Spleen (tissue), 13 donors: ENCODE results near the gene AFDN. TPM values are rescaled to one million over a fixed set of nuclear protein-coding genes. Genes with fewer than 3 reads are reported as not detected.

Experiments
- DNase-seq: peaks from one replicate; pipeline ENCODE4 v3.0.0-alpha.2; 2020
- H3K27ac ChIP-seq, 8 donors: fragments of 200-600 bp; sonication (generic) in 7 of 8; 1 replicate in 4 of 8; 2 replicates in 4 of 8; pipeline versions ENCODE4 v1.5.0 to v1.8.0; 2016 to 2021; ENCODE audit warnings: inconsistent platforms in 4 of 8, mild to moderate bottlenecking in 4 of 8, moderate library complexity in 1 of 8
- H3K27me3 ChIP-seq, 7 donors: fragments of 200-600 bp; sonication (generic) in 6 of 7; replicated peaks in 1 of 7; 1 replicate in 4 of 7; 2 replicates in 3 of 7; pipeline versions ENCODE4 v1.5.0 to v1.8.0; 2016 to 2021; ENCODE audit warnings: inconsistent platforms in 3 of 7, mild to moderate bottlenecking in 1 of 7
- H3K36me3 ChIP-seq, 6 donors: fragments of 200-600 bp; sonication (generic) in 5 of 6; 1 replicate in 4 of 6; 2 replicates in 2 of 6; pipeline versions ENCODE4 v1.5.0 to v1.8.0; 2016 to 2021; ENCODE audit warnings: inconsistent platforms in 2 of 6
- H3K4me1 ChIP-seq, 6 donors: fragments of 200-600 bp; sonication (generic) in 5 of 6; 1 replicate in 3 of 6; 2 replicates in 3 of 6; pipeline versions ENCODE4 v1.5.0 to v1.8.0; 2016 to 2021; ENCODE audit warnings: inconsistent platforms in 3 of 6
- H3K4me3 ChIP-seq, 8 donors: fragments of 200-600 bp; sonication (generic) in 7 of 8; 1 replicate in 4 of 8; 2 replicates in 4 of 8; pipeline versions ENCODE4 v1.5.0 to v1.8.0; 2016 to 2021; ENCODE audit warnings: inconsistent platforms in 4 of 8, mild to moderate bottlenecking in 4 of 8, moderate library complexity in 2 of 8
- H3K9me3 ChIP-seq, 8 donors: fragments of 200-600 bp; sonication (generic) in 7 of 8; 1 replicate in 4 of 8; 2 replicates in 4 of 8; pipeline versions ENCODE4 v1.5.0 to v1.8.0; 2016 to 2021; ENCODE audit warnings: inconsistent platforms in 4 of 8
- POLR2A ChIP-seq, 3 donors: fragments of 450-650 bp; IDR thresholded peaks; one replicate each; pipeline ENCODE4 v1.5.1; 2017; ENCODE audit warnings: antibody characterized with exemption in 3 of 3, mild to moderate bottlenecking in 1 of 3
- POLR2AphosphoS5 ChIP-seq, 3 donors: sonication (generic); formaldehyde crosslinking; IDR thresholded peaks; one replicate each; pipeline ENCODE4 v1.5.1; 2017; ENCODE audit warnings: antibody characterized with exemption in 3 of 3
- WGBS, 5 donors: extraction: QIAGEN DNeasy Blood & Tissue Kit in 3 of 5; methylation state at CpG; one replicate each; pipeline versions ENCODE4 v1.1.5 to v1.1.7; 2013 to 2018; 5-methylcytosine and 5-hydroxymethylcytosine counted together
- intact Hi-C: fragments of 100-400 bp; cut with DNase I; formaldehyde crosslinking; loops from one replicate; pipeline ENCODE4 v1.15.0; 2023; ENCODE audit warnings: low total_unique reads
- long read RNA-seq, 2 donors: transcript quantifications; one replicate each; lab custom pipeline, GENCODE V29; 2026
- polyA plus RNA-seq, 3 donors: library from polyadenylated mRNA; stranded (reverse); fragments of 200-250 nt; gene quantifications; one replicate each; pipeline ENCODE4 v1.2.1, GENCODE V29; 2013
- total RNA-seq, 7 donors: library from RNA; depleted of rRNA in 3 of 7; stranded (reverse); fragments of >200 nt in 3 of 7; fragmentation: NEBNext Ultra II Directional in 4 of 7; extraction: Animal tissue kit (Norgen Biotek cat#: 25700) in 4 of 7; gene quantifications; one replicate each; pipeline versions ENCODE4 v1.1.0 to v1.2.1, GENCODE V29; 2016 to 2021
- TF ChIP-seq, protein P1 (sequence below), 11 experiments: fragments of 200-600 bp in 7 of 11; fragments of 450-650 bp in 4 of 11; sonication (generic) in 4 of 11; IDR thresholded peaks in 8 of 11; conservative IDR thresholded peaks in 3 of 11; 1 replicate in 7 of 11; 2 replicates in 4 of 11; pipeline versions ENCODE4 v1.4.0 to v1.8.0; 2016 to 2021; ENCODE audit warnings: antibody characterized with exemption in 11 of 11, inconsistent platforms in 4 of 11, mild to moderate bottlenecking in 1 of 11
- donor health status: healthy with polysubstance abuse.
- donor health status: DM: no; HTN: no; CAD: no; lungs with moderate emphysema.
- donor health status: DM: no; HTN: no; CAD: no.
- donor health status: Bipolar disorder and iron deficiency.
- donor health status: healthy.
- donor health status: DM: no; HTN: no; CAD: no.
- donor health status: DM: yes; HTN: yes; CAD: no.

The AFDN gene
- total RNA-seq (100 to 1,000 TPM in 5 of 7 donors, 10 to 100 TPM in 2; 71.3 to 148 (median 133) TPM), polyA plus RNA-seq (10 to 100 TPM in 2 of 3 donors, 1 to 10 TPM in 1; 7.4 to 24.1 (median 12.1) TPM)
- long read RNA-seq, donor 1, transcript AFDN-220 (2 exons, 1,257 nt) = major isoform, 7 of 12 reads
- long read RNA-seq, donor 1, partial matches to known transcripts = 0 of 12 reads
- long read RNA-seq, donor 1, other reads (novel, unspliced or antisense) = 0 of 12 reads
- long read RNA-seq, donor 2, partial matches to known transcripts = 0 of 2 reads
- long read RNA-seq, donor 2, other reads (novel, unspliced or antisense) = 0 of 2 reads

DNA sequence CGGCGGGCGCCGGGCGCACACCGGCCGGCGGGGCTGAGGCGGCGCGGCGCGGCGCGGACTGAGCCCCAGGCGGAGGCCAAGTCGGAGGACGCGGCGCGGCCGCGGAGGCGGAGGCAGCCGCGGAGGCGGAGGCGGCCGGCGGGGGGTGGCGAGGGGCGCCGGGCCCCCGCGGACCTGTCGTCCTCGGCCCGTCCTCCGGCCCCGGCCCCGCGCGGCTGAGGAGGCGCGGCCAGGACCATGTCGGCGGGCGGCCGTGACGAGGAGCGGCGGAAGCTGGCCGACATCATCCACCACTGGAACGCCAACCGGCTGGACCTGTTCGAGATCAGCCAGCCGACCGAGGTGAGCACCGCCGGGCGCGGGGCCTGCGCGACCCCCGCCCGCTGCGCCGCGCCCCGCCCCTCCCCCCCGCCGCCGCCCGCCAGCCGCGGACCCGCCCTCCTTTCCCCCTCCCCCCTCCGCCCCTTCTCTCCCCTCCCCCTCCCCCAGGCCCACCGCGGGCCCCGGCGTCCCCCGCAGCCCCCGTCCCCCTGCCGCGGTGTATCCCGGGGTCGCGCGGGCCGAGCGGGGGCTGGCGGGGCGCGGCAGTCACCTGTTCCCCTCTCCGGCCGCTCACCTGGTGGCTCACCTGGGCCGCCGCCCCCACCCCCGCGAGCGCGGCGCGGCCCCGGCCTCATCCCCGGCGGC is at the start of gene AFDN:
Gene AFDN (plus strand): TSS at position 16 of the 687 bp plus-strand sequence. CDS start 222 bp downstream, at position 238.
- Histone ChIP-seq H3K27me3 (peaks cover 0 to 61% (median 5%) of the 10 kb centered on the region in 7 donors), H3K36me3 (no peaks in the 10 kb centered on the region), H3K4me1 (peaks cover 0 to 59% (median 42%) of the 10 kb centered on the region in 6 donors), H3K27ac (peak within 1 kb of the TSS in 7 of 8 donors; percentile 69 to 89 (median 76)), H3K9me3 (no peaks in the 10 kb centered on the region), H3K4me3 (peak within 1 kb of the TSS; percentile 59 to 91 (median 68))
- WGBS, 5 donors = 0 to 5% (median 1%) methylated on average over 11 to 106 of the region's 108 CpGs
- intact Hi-C loops = no loop called here
- TF ChIP-seq, protein P1, sequence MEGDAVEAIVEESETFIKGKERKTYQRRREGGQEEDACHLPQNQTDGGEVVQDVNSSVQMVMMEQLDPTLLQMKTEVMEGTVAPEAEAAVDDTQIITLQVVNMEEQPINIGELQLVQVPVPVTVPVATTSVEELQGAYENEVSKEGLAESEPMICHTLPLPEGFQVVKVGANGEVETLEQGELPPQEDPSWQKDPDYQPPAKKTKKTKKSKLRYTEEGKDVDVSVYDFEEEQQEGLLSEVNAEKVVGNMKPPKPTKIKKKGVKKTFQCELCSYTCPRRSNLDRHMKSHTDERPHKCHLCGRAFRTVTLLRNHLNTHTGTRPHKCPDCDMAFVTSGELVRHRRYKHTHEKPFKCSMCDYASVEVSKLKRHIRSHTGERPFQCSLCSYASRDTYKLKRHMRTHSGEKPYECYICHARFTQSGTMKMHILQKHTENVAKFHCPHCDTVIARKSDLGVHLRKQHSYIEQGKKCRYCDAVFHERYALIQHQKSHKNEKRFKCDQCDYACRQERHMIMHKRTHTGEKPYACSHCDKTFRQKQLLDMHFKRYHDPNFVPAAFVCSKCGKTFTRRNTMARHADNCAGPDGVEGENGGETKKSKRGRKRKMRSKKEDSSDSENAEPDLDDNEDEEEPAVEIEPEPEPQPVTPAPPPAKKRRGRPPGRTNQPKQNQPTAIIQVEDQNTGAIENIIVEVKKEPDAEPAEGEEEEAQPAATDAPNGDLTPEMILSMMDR (IDR thresholded peaks at IDR 0.05 in 8 of 11, conservative IDR thresholded peaks at IDR 0.05 in 3 of 11) = no peak
- TF ChIP-seq POLR2AphosphoS5 (IDR thresholded peaks at IDR 0.05) (no peak), POLR2A (IDR thresholded peaks at IDR 0.05) (no peak)
- DNase-seq = peak; percentile 88

- DNase-seq = peak; percentile 55
- TF ChIP-seq, protein P1 (IDR thresholded peaks at IDR 0.05 in 8 of 11, conservative IDR thresholded peaks at IDR 0.05 in 3 of 11) = no peak
- no peak for TF ChIP-seq POLR2AphosphoS5 (IDR thresholded peaks at IDR 0.05)
- no peak for TF ChIP-seq POLR2A (IDR thresholded peaks at IDR 0.05)
- no peak overlapping the region for H3K4me3 ChIP-seq
- no peaks in the 10 kb centered on the region for H3K36me3 ChIP-seq
- H3K4me1 ChIP-seq = no peaks in the 10 kb centered on the region
- intact Hi-C loops = no loop called here
- WGBS, 5 donors = 81 to 93% (median 91%) methylated on average over 21 of the region's 21 CpGs
- H3K27ac ChIP-seq = no peak overlapping the region
- no peaks in the 10 kb centered on the region for H3K9me3 ChIP-seq
- peaks cover 0 to 4% (median 0%) of the 10 kb centered on the region in 7 donors for H3K27me3 ChIP-seq
Measured at GRCh38 chr6:167778497-167779128, 48.1 kb upstream of the AFDN start.

DNA sequence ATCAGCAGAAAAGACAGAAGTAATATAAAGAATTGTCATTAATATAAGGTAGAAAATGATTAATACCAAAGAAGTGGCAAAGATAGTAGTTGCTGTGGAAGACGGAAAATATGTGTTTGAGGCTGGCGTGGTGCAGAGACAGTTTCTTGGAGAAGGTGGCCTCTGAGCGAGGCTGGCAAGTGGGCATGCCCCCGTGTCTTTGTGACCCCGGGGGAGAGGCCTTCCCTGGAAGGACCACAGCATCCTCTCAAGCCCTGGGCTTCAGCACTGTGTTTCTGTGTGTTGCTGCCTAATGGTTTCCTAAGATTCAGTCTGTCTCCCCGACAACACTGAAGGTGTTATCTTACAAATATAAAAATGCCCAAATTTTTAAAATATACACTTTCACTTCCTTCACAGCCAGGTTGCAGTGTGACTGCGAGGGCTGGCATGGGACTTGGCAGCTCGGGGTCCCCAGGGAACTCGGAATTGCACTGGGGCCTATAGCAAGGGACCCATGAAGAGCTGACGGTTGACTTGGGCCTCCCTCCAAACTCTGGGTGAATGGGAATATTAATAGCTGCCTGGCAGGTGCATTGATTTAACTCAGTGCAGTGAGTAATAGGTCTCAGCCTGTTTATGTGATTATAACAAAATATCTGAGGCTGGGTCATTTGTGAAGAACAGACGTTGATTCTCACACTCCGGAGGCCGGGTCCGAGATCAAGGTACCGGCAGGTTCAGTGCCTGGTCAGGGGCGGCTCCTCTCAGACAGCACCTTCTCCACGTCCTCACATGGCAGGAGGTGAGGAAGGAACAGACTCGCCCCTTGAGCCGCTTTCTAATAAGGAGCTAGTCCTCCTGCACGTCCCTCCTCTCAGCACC is 47.4 kb upstream of the AFDN start:
- DNase-seq = peak; percentile 66
- Histone ChIP-seq H3K27me3 (peaks cover 0 to 4% (median 0%) of the 10 kb centered on the region in 7 donors), H3K4me1 (no peaks in the 10 kb centered on the region), H3K36me3 (no peaks in the 10 kb centered on the region), H3K9me3 (no peaks in the 10 kb centered on the region), H3K4me3 (no peak overlapping the region), H3K27ac (no peak overlapping the region)
- no peak for TF ChIP-seq POLR2AphosphoS5 (IDR thresholded peaks at IDR 0.05)
- TF ChIP-seq, protein P1 (IDR thresholded peaks at IDR 0.05 in 8 of 11, conservative IDR thresholded peaks at IDR 0.05 in 3 of 11) = no peak
- intact Hi-C loops = no loop called here
- WGBS, 5 donors = 85 to 93% (median 88%) methylated on average over 18 to 20 of the region's 20 CpGs
